ENCODE results near the gene IER5. TPM values are rescaled to one million over a fixed set of nuclear protein-coding genes. Genes with fewer than 3 reads are reported as not detected.

IER5 gene
- total and polyA plus RNA-seq, 9 of the 15 experiments (the other 6 are each of a cell fraction or from before 2014, with no cell fraction given): 2.4 to 32.1 (median 12.0) TPM

DNA sequence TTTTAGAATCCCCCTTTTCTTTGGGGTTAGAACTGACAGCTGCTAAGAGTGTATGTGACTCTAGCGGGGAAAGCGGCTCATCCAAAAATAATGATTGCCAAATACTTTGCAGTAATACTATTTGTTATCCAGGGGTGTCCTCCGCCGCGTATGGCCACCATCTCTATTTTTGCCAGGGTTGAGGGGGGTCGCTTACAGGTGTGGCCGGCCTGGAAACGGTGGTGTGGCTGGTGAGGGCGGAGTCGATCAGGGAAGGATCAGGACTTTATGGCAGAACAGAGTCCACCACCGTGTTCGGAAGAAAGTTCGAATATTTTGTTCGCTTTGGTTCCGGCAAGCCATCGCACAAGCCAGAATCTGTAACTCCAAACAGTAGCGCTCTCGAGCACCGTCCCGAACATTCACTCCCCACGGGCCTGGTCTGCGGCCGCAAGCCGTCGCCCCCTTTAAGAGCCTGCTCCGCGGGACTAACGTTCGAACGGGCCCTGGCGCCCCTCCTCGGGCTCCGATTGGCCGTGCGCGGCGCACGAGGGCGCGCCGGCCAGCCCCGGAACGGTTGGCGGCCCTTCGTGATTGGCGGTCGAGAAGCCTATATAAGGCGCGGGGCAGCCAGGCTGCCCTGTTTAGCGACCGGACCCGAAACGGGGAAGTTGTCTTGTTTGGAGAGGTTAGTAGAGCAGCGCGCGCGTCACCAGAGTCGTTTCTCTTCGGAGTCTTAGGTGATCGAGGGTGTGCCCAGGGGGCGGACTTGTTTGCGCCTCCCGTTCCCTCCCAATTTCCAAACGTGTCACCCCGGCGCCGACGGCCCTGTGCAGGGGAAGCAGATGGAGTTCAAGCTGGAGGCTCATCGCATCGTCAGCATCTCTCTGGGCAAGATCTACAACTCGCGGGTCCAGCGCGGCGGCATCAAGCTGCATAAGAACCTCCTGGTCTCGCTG, at the start of gene IER5 (continued):
- TF ChIP-seq PBX2 (CRISPR knock-in tag; IDR thresholded peaks at IDR 0.05; ENCODE audit: low read depth) (peak; percentile 13; the same call in 1 of the 2 replicates), PBX2 (tag; conservative IDR thresholded peaks at IDR 0.05; ENCODE audit: low read depth) (peak; percentile 55), PCBP1 (IDR thresholded peaks at IDR 0.05; ENCODE audit: low read depth, low read length, poor library complexity, severe bottlenecking) (peak; percentile 37), ZNF311 (CRISPR knock-in tag; IDR thresholded peaks at IDR 0.05) (no peak), ZNF57 (CRISPR knock-in tag; IDR thresholded peaks at IDR 0.05) (no peak), U2AF2 (optimal IDR thresholded peaks at IDR 0.05; ENCODE audit: low read depth, low read length) (no peak), MYNN (IDR thresholded peaks at IDR 0.05) (peak; percentile 83), MYNN (CRISPR knock-in tag; IDR thresholded peaks at IDR 0.05) (no peak), MECOM (CRISPR knock-in tag; IDR thresholded peaks at IDR 0.05) (no peak), XRCC3 (IDR thresholded peaks at IDR 0.05) (no peak)
- TF ChIP-seq, protein P1, sequence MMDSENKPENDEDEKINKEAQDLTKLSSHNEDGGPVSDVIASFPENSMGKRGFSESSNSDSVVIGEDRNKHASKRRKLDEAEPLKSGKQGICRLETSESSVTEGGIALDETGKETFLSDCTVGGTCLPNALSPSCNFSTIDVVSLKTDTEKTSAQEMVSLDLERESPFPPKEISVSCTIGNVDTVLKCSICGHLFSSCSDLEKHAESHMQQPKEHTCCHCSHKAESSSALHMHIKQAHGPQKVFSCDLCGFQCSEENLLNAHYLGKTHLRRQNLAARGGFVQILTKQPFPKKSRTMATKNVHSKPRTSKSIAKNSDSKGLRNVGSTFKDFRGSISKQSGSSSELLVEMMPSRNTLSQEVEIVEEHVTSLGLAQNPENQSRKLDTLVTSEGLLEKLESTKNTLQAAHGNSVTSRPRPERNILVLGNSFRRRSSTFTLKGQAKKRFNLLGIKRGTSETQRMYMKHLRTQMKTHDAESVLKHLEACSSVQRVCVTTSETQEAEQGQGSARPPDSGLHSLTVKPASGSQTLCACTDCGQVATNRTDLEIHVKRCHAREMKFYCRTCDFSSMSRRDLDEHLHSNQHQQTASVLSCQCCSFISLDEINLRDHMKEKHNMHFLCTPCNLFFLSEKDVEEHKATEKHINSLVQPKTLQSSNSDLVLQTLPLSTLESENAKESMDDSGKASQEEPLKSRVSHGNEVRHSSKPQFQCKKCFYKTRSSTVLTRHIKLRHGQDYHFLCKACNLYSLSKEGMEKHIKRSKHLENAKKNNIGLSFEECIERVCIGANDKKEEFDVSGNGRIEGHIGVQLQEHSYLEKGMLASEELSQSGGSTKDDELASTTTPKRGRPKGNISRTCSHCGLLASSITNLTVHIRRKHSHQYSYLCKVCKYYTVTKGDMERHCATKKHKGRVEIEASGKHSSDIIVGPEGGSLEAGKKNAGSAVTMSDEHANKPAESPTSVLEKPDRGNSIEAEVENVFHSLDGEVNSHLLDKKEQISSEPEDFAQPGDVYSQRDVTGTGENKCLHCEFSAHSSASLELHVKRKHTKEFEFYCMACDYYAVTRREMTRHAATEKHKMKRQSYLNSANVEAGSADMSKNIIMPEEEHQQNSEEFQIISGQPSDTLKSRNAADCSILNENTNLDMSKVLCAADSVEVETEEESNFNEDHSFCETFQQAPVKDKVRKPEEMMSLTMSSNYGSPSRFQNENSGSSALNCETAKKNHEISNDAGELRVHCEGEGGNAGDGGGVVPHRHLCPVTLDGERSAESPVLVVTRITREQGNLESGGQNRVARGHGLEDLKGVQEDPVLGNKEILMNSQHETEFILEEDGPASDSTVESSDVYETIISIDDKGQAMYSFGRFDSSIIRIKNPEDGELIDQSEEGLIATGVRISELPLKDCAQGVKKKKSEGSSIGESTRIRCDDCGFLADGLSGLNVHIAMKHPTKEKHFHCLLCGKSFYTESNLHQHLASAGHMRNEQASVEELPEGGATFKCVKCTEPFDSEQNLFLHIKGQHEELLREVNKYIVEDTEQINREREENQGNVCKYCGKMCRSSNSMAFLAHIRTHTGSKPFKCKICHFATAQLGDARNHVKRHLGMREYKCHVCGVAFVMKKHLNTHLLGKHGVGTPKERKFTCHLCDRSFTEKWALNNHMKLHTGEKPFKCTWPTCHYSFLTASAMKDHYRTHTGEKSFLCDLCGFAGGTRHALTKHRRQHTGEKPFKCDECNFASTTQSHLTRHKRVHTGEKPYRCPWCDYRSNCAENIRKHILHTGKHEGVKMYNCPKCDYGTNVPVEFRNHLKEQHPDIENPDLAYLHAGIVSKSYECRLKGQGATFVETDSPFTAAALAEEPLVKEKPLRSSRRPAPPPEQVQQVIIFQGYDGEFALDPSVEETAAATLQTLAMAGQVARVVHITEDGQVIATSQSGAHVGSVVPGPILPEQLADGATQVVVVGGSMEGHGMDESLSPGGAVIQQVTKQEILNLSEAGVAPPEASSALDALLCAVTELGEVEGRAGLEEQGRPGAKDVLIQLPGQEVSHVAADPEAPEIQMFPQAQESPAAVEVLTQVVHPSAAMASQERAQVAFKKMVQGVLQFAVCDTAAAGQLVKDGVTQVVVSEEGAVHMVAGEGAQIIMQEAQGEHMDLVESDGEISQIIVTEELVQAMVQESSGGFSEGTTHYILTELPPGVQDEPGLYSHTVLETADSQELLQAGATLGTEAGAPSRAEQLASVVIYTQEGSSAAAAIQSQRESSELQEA (IDR thresholded peaks at IDR 0.05; ENCODE audit: low read depth): no peak
- TF ChIP-seq, protein P2, sequence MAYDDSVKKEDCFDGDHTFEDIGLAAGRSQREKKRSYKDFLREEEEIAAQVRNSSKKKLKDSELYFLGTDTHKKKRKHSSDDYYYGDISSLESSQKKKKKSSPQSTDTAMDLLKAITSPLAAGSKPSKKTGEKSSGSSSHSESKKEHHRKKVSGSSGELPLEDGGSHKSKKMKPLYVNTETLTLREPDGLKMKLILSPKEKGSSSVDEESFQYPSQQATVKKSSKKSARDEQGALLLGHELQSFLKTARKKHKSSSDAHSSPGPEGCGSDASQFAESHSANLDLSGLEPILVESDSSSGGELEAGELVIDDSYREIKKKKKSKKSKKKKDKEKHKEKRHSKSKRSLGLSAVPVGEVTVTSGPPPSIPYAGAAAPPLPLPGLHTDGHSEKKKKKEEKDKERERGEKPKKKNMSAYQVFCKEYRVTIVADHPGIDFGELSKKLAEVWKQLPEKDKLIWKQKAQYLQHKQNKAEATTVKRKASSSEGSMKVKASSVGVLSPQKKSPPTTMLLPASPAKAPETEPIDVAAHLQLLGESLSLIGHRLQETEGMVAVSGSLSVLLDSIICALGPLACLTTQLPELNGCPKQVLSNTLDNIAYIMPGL (CRISPR knock-in tag; IDR thresholded peaks at IDR 0.05): peak; percentile 96
- TF ChIP-seq, protein P3, sequence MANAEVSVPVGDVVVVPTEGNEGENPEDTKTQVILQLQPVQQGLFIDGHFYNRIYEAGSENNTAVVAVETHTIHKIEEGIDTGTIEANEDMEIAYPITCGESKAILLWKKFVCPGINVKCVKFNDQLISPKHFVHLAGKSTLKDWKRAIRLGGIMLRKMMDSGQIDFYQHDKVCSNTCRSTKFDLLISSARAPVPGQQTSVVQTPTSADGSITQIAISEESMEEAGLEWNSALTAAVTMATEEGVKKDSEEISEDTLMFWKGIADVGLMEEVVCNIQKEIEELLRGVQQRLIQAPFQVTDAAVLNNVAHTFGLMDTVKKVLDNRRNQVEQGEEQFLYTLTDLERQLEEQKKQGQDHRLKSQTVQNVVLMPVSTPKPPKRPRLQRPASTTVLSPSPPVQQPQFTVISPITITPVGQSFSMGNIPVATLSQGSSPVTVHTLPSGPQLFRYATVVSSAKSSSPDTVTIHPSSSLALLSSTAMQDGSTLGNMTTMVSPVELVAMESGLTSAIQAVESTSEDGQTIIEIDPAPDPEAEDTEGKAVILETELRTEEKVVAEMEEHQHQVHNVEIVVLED (CRISPR knock-in tag; IDR thresholded peaks at IDR 0.05): peak; percentile 87
